OCI-LY7 (cell line): ENCODE measurements around the gene LTO1.

Source experiments
- CTCF ChIP-seq: fragments of 200-600 bp; sonication (generic); conservative IDR thresholded peaks from 2 replicates; pipeline ENCODE4 v1.5.1; 2014; ENCODE audit warnings: mild to moderate bottlenecking, antibody characterized with exemption, low read length, moderate library complexity, mixed read lengths
- EZH2phosphoT487 ChIP-seq: fragments of 200-600 bp; sonication (generic); IDR thresholded peaks from 2 replicates; pipeline ENCODE4 v1.6.1; 2018; ENCODE audit warnings: low read depth, borderline replicate concordance, mild to moderate bottlenecking, mixed run types, antibody characterized with exemption, low read length, moderate library complexity, mixed read lengths

- no peak for TF ChIP-seq CTCF
- TF ChIP-seq EZH2phosphoT487: no peak
Measured at GRCh38 chr11:69647390-69647748, 27.8 kb downstream of the LTO1 start.
